Ovary (tissue), 9 donors: ENCODE results near the gene PAX2. TPM values are rescaled to one million over a fixed set of nuclear protein-coding genes. Genes with fewer than 3 reads are reported as not detected.

Source experiments
- DNase-seq, 5 donors: peaks; one replicate each; pipeline ENCODE4 v3.0.0-alpha.2; 2019 to 2020
- H3K27ac ChIP-seq, 2 donors: fragments of 200-600 bp; one replicate each; pipeline versions ENCODE4 v1.5.1 to v1.8.0; 2019 to 2022
- H3K27me3 ChIP-seq: fragments of 200-600 bp; one replicate; pipeline ENCODE4 v1.8.0; 2022
- H3K36me3 ChIP-seq: fragments of 200-600 bp; sonication (generic); one replicate; pipeline ENCODE4 v1.5.1; 2019
- H3K4me1 ChIP-seq: one replicate; pipeline ENCODE4 v1.8.1; 2013; ENCODE audit warnings: mild to moderate bottlenecking, moderate library complexity; ENCODE audit not compliant: insufficient read depth
- H3K4me3 ChIP-seq: fragments of 200-600 bp; sonication (generic); one replicate; pipeline ENCODE4 v1.5.1; 2017
- H3K9me3 ChIP-seq, 2 donors: fragments of 200-600 bp in 1 of 2; sonication (generic) in 1 of 2; one replicate each; pipeline versions ENCODE4 v1.5.1 to v1.8.1; 2013 to 2019; ENCODE audit warnings: mild to moderate bottlenecking in 1 of 2, moderate library complexity in 1 of 2
- EP300 ChIP-seq: sonication (generic); formaldehyde crosslinking; IDR thresholded peaks from one replicate; pipeline ENCODE4 v1.6.1; 2017; ENCODE audit warnings: antibody characterized with exemption
- POLR2A ChIP-seq: fragments of 450-650 bp; IDR thresholded peaks from one replicate; pipeline ENCODE4 v1.6.1; 2017; ENCODE audit warnings: antibody characterized with exemption, mild to moderate bottlenecking, moderate library complexity
- WGBS, 3 donors: extraction: QIAGEN DNeasy Blood & Tissue Kit in 1 of 3; methylation state at CpG; one replicate each; pipeline versions ENCODE4 v1.1.5 to v1.1.7; 2013 to 2017; 5-methylcytosine and 5-hydroxymethylcytosine counted together
- intact Hi-C, 4 donors: fragments of 100-400 bp; cut with DNase I; formaldehyde crosslinking; loops; one replicate each; pipeline versions ENCODE4 v1.11.0 to v1.15.1; 2022 to 2023
- polyA plus RNA-seq, 2 donors: library from polyadenylated mRNA; stranded (reverse); fragments of 200-250 nt in 1 of 2; fragments of 350-450 nt in 1 of 2; fragmentation: Illumina TruSeq in 1 of 2; extraction: RNeasy Lipid Tissue Mini Kit (QIAGEN cat#74804) in 1 of 2; gene quantifications; one replicate each; pipeline ENCODE4 v1.2.3, GENCODE V29; 2013 to 2014
- total RNA-seq, 7 donors: library from RNA; depleted of rRNA in 2 of 7; stranded (reverse); fragments of >200 nt in 2 of 7; fragmentation: NEBNext Ultra II Directional in 3 of 7; extraction: Animal tissue kit (Norgen Biotek cat#: 25700) in 3 of 7; gene quantifications; one replicate each; pipeline versions ENCODE4 v1.1.0 to v1.2.4, GENCODE V29; 2016 to 2023
- TF ChIP-seq, protein P1 (sequence below), 3 donors: fragments of 450-650 bp in 2 of 3; fragments of 200-600 bp in 1 of 3; IDR thresholded peaks; one replicate each; pipeline versions ENCODE4 v1.5.1 to v1.8.0; 2016 to 2022; ENCODE audit warnings: antibody characterized with exemption in 3 of 3, mild to moderate bottlenecking in 1 of 3
- donor health status: DM: no; HTN: no; CAD: no; lungs with moderate emphysema.
- donor health status: DM: no; HTN: no; CAD: no.
- donor health status: Bipolar disorder and iron deficiency.
- donor health status: DM: yes; HTN: yes; CAD: no.
- donor health status: DM: no; HTN: no; CAD: no.
- donor health status: DM: yes; HTN: yes; CAD: no.

PAX2 gene
- total and polyA plus RNA-seq, 9 donors = 0.04 to 10.8 (median 2.4) TPM; not detected in 3

- H3K36me3 ChIP-seq = no peaks in the 10 kb centered on the region
- H3K27me3 ChIP-seq = no peaks in the 10 kb centered on the region
- H3K4me1 ChIP-seq = no peaks in the 10 kb centered on the region
- WGBS, 3 donors = 31 to 36% (median 33%) methylated on average over 6 of the region's 6 CpGs
- H3K27ac ChIP-seq = no peak overlapping the region
- H3K4me3 ChIP-seq = no peak overlapping the region
- no peaks in the 10 kb centered on the region for H3K9me3 ChIP-seq
- no peak for DNase-seq
- TF ChIP-seq EP300 = no peak
- TF ChIP-seq, protein P1, sequence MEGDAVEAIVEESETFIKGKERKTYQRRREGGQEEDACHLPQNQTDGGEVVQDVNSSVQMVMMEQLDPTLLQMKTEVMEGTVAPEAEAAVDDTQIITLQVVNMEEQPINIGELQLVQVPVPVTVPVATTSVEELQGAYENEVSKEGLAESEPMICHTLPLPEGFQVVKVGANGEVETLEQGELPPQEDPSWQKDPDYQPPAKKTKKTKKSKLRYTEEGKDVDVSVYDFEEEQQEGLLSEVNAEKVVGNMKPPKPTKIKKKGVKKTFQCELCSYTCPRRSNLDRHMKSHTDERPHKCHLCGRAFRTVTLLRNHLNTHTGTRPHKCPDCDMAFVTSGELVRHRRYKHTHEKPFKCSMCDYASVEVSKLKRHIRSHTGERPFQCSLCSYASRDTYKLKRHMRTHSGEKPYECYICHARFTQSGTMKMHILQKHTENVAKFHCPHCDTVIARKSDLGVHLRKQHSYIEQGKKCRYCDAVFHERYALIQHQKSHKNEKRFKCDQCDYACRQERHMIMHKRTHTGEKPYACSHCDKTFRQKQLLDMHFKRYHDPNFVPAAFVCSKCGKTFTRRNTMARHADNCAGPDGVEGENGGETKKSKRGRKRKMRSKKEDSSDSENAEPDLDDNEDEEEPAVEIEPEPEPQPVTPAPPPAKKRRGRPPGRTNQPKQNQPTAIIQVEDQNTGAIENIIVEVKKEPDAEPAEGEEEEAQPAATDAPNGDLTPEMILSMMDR (IDR thresholded peaks at IDR 0.05) = no peak
- no peak for TF ChIP-seq POLR2A
- intact Hi-C loops = no loop called here
Measured at GRCh38 chr10:100803492-100803891, 58.1 kb downstream of the PAX2 start.

GRCh38 chr10:100803908-100804307 is 58.5 kb downstream of the PAX2 start:
- H3K4me3 ChIP-seq = no peak overlapping the region
- H3K4me1 ChIP-seq = no peaks in the 10 kb centered on the region
- H3K9me3 ChIP-seq = no peaks in the 10 kb centered on the region
- DNase-seq = no peak
- no peaks in the 10 kb centered on the region for H3K36me3 ChIP-seq
- no peaks in the 10 kb centered on the region for H3K27me3 ChIP-seq
- TF ChIP-seq POLR2A = no peak
- TF ChIP-seq EP300 = no peak
- TF ChIP-seq, protein P1 (IDR thresholded peaks at IDR 0.05) = no peak
- intact Hi-C loops = no loop called here
- no peak overlapping the region for H3K27ac ChIP-seq
- 54 to 62% (median 60%) methylated on average over 7 of the region's 7 CpGs for WGBS, 3 donors

DNA sequence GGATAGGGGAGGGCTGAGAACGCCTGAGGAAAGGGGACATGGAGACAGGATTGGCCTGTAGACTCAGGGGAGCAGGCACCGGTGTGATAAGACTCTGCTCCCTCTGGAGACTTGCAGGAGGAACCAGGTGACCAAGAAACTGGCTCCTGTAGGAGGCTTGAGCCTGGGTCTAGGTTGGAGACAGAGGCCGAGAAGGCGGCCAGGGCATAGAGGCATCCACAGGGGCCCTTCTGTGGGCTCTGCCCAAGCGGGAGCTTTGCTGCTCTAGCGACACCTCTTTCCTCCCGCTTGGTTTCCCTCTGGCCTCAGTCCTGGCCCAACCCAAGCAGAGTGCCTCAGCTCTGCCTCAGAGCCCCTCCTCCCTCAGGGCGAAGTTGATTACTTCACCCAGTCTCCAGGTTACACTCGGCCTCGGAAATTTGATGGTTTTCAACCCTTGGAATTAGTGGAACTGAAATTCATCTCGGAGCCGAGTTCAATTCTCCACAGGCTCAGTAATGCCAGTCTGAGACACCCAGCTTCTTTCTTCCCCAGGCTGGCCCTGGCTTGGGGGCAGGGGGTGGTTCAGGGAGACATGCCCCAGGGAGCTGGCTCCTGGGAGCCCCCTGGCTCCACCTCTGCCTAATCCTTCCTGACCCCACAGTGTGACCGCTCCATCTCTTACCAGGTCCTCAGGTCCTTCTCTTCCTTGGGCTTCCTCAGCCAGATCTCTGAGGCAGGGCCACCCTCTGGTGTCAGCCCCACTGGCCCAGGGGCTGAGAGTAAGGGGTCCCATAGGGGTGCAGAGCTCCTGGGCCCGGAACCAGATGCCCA is 60.4 kb downstream of the PAX2 start:
- Histone ChIP-seq H3K9me3 (no peaks in the 10 kb centered on the region), H3K4me1 (no peaks in the 10 kb centered on the region), H3K27me3 (no peaks in the 10 kb centered on the region), H3K36me3 (no peaks in the 10 kb centered on the region), H3K4me3 (no peak overlapping the region), H3K27ac (no peak overlapping the region)
- WGBS, 3 donors = 59 to 66% (median 66%) methylated on average over 13 to 14 of the region's 14 CpGs
- TF ChIP-seq EP300 = no peak
- no peak for TF ChIP-seq POLR2A
- TF ChIP-seq, protein P1 (IDR thresholded peaks at IDR 0.05) = no peak
- DNase-seq = peak in 1 of 5 donors; percentile 8
- intact Hi-C loops = no loop called here

DNA sequence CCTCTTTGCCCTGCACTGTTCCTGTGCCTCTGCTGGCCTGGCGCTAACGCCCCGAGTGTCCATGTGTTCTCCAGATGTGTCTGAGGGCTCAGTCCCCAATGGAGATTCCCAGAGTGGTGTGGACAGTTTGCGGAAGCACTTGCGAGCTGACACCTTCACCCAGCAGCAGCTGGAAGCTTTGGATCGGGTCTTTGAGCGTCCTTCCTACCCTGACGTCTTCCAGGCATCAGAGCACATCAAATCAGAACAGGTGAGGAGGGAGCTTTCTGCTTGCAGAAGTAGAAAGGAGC is 60.9 kb downstream of the PAX2 start:
- Histone ChIP-seq H3K4me1 (no peaks in the 10 kb centered on the region), H3K4me3 (no peak overlapping the region), H3K9me3 (no peaks in the 10 kb centered on the region), H3K27me3 (no peaks in the 10 kb centered on the region), H3K36me3 (no peaks in the 10 kb centered on the region), H3K27ac (no peak overlapping the region)
- intact Hi-C loops = no loop called here
- TF ChIP-seq POLR2A (no peak), EP300 (no peak)
- TF ChIP-seq, protein P1 (IDR thresholded peaks at IDR 0.05) = no peak
- peak in 1 of 5 donors; percentile 6 for DNase-seq
- WGBS, 3 donors = 62 to 76% (median 67%) methylated on average over 8 of the region's 8 CpGs
